Retinal pigment epithelial cell (primary cell): ENCODE results near the gene CACNA2D3.

Experiments
- DNase-seq: peaks from one replicate; pipeline ENCODE4 v3.0.0-alpha.2; 2010; ENCODE audit warnings: low read depth
- H3K4me3 ChIP-seq: 2 replicates; pipeline ENCODE4 v1.5.1; 2011; ENCODE audit warnings: mild to moderate bottlenecking, low read length, control low read depth, moderate library complexity
- TF ChIP-seq, protein P1 (sequence below): conservative IDR thresholded peaks from 2 replicates; pipeline ENCODE4 v1.5.1; 2011; ENCODE audit warnings: low read depth, low read length, control low read depth, inconsistent platforms

Gene CACNA2D3

GRCh38 chr3:54120657-54121413 lies 1.5 kb upstream of the CACNA2D3 start:
- no peak for DNase-seq
- TF ChIP-seq, protein P1, sequence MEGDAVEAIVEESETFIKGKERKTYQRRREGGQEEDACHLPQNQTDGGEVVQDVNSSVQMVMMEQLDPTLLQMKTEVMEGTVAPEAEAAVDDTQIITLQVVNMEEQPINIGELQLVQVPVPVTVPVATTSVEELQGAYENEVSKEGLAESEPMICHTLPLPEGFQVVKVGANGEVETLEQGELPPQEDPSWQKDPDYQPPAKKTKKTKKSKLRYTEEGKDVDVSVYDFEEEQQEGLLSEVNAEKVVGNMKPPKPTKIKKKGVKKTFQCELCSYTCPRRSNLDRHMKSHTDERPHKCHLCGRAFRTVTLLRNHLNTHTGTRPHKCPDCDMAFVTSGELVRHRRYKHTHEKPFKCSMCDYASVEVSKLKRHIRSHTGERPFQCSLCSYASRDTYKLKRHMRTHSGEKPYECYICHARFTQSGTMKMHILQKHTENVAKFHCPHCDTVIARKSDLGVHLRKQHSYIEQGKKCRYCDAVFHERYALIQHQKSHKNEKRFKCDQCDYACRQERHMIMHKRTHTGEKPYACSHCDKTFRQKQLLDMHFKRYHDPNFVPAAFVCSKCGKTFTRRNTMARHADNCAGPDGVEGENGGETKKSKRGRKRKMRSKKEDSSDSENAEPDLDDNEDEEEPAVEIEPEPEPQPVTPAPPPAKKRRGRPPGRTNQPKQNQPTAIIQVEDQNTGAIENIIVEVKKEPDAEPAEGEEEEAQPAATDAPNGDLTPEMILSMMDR, result no peak
- no peak overlapping the region for H3K4me3 ChIP-seq

GRCh38 chr3:54121414-54122323 lies 683 bp upstream of the CACNA2D3 start:
- H3K4me3 ChIP-seq, result peak overlapping the region; percentile 8
- DNase-seq, result no peak
- TF ChIP-seq, protein P1, result no peak

DNA sequence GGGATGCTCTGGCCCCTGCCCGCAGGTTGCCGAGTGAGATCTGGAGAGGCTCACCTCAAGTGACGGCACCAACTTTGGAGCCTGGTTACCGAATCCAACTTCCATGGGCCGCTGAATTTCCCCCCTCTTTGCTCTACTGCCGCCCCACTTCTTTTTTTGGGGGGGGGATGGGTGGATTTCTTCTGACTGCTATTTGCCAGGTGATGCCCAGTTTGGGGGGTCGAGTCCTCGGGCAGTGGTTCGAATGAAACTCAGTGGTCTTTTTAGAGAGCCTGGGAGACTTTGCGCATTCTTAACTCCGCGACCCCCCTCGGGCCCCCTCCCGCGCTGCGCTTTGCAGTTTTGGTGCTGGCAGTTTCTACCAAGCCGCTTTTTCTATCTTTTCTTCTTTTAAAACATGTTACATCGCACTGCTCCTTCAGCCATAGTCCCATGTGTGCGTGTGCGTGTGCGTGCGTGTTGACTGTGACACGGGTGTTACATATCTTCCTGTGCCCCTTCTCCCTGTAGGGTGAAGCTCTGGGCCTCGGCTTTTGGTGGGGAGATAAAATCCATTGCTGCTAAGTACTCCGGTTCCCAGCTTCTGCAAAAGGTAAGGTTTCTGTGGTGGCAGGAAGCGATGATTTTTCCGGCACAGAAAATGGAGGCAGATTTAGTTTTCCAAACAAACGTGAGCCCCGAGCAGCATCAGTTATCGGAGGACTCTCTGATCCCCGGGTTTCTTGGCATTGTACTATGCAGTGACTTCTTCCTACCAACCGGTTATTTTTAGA lies 837 bp downstream of the CACNA2D3 start:
- TF ChIP-seq, protein P1, result no peak
- no peak overlapping the region for H3K4me3 ChIP-seq
- no peak for DNase-seq

GRCh38 chr3:54123776-54124196 lies 1.4 kb downstream of the CACNA2D3 start:
- no peak overlapping the region for H3K4me3 ChIP-seq
- no peak for DNase-seq
- TF ChIP-seq, protein P1, result no peak

- H3K4me3 ChIP-seq, result no peak overlapping the region
- no peak for DNase-seq
- TF ChIP-seq, protein P1, result no peak
Measured at GRCh38 chr3:54125300-54125699, 2.9 kb downstream of the CACNA2D3 start.

GRCh38 chr3:54126551-54126950 lies 4.2 kb downstream of the CACNA2D3 start:
- DNase-seq, result no peak
- TF ChIP-seq, protein P1, result no peak
- no peak overlapping the region for H3K4me3 ChIP-seq
